HUES64 (cell line): ENCODE results near the gene TMEM42.

Source experiments
- H3K27ac ChIP-seq: 2 replicates; pipeline ENCODE4 v1.7.0; 2013; ENCODE audit warnings: low read depth, low read length, inconsistent platforms
- H3K27me3 ChIP-seq: 2 replicates; pipeline ENCODE4 v1.6.1; 2013; ENCODE audit warnings: mild to moderate bottlenecking, low read length; ENCODE audit not compliant: insufficient read depth
- H3K36me3 ChIP-seq: 2 replicates; pipeline ENCODE4 v1.6.1; 2013; ENCODE audit warnings: mild to moderate bottlenecking, low read length; ENCODE audit not compliant: insufficient read depth
- H3K4me1 ChIP-seq: 2 replicates; pipeline ENCODE4 v1.6.1; 2013; ENCODE audit warnings: mild to moderate bottlenecking, low read length, moderate library complexity; ENCODE audit not compliant: insufficient read depth
- H3K4me3 ChIP-seq: 2 replicates; pipeline ENCODE4 v1.5.1; 2013; ENCODE audit warnings: mild to moderate bottlenecking, low read length, moderate library complexity
- H3K9ac ChIP-seq: 2 replicates; pipeline ENCODE4 v1.6.1; 2013; ENCODE audit warnings: mild to moderate bottlenecking, low read depth, low read length
- H3K9me3 ChIP-seq: 2 replicates; pipeline ENCODE4 v1.6.1; 2013; ENCODE audit warnings: low read depth, low read length; ENCODE audit not compliant: insufficient read depth
- WGBS: fragments of 150-250, 120-280 bp; methylation state at CpG from one replicate; pipeline ENCODE4 v1.1.7; 2013; ENCODE audit warnings: missing lambda C conversion rate; 5-methylcytosine and 5-hydroxymethylcytosine counted together

The TMEM42 gene

GRCh38 chr3:44875596-44875995 lies 13.9 kb downstream of the TMEM42 start:
- H3K27ac ChIP-seq, result no peak overlapping the region
- H3K27me3 ChIP-seq, result no peaks in the 10 kb centered on the region
- WGBS, result 92% methylated on average over 3 of the region's 3 CpGs

DNA sequence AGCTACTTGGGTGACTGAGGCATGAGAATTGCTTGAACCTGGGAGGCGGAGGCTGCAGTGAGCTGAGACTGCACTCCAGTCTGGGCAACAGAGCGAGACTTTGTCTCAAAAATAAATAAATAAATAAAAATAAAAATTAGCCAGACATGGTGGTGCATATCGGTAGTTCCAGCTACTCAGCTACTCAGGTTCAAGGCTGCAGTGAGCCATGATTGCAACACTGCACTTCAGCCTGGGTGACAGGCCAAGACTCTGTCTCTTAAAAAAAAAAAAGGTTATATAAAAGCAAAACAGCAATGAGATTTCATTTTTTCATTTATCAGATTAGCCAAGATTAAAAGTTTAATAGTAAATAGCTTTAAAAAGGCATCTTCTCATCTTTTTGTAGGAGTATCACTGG lies 15.6 kb downstream of the TMEM42 start:
- no peak overlapping the region for H3K9ac ChIP-seq
- no peaks in the 10 kb centered on the region for H3K4me1 ChIP-seq
- H3K9me3 ChIP-seq, result no peaks in the 10 kb centered on the region
- 94% methylated on average over 2 of the region's 3 CpGs for WGBS
- H3K4me3 ChIP-seq, result no peak overlapping the region
- H3K27me3 ChIP-seq, result no peaks in the 10 kb centered on the region
- no peaks in the 10 kb centered on the region for H3K36me3 ChIP-seq
- no peak overlapping the region for H3K27ac ChIP-seq

More at GRCh38 chr3:44875596-44875995, 13.9 kb downstream of the TMEM42 start:
- no peaks in the 10 kb centered on the region for H3K9me3 ChIP-seq
- H3K4me1 ChIP-seq, result no peaks in the 10 kb centered on the region
- no peak overlapping the region for H3K4me3 ChIP-seq
- no peak overlapping the region for H3K9ac ChIP-seq
- no peaks in the 10 kb centered on the region for H3K36me3 ChIP-seq

- 82% methylated on average over 2 of the region's 2 CpGs for WGBS
- Histone ChIP-seq H3K9ac (no peak overlapping the region), H3K9me3 (0 out of 2 replicates have a peak, but pooled peaks cover 2% of the 10 kb centered on the region), H3K4me3 (no peak overlapping the region), H3K27me3 (no peaks in the 10 kb centered on the region), H3K4me1 (peaks cover 9% of the 10 kb centered on the region), H3K36me3 (no peaks in the 10 kb centered on the region), H3K27ac (no peak overlapping the region)
Observed at GRCh38 chr3:44880284-44880683, 18.6 kb downstream of the TMEM42 start.

GRCh38 chr3:44883213-44883955 lies 21.7 kb downstream of the TMEM42 start:
- no peaks in the 10 kb centered on the region for H3K36me3 ChIP-seq
- 0 out of 2 replicates have a peak, but pooled peaks cover 2% of the 10 kb centered on the region for H3K9me3 ChIP-seq
- H3K9ac ChIP-seq, result no peak overlapping the region
- peaks cover 11% of the 10 kb centered on the region for H3K4me1 ChIP-seq
- no peaks in the 10 kb centered on the region for H3K27me3 ChIP-seq
- 86% methylated on average over 5 of the region's 5 CpGs for WGBS
- peak overlapping the region; percentile 32; the same call in 1 of the 2 replicates for H3K27ac ChIP-seq
- no peak overlapping the region for H3K4me3 ChIP-seq

DNA sequence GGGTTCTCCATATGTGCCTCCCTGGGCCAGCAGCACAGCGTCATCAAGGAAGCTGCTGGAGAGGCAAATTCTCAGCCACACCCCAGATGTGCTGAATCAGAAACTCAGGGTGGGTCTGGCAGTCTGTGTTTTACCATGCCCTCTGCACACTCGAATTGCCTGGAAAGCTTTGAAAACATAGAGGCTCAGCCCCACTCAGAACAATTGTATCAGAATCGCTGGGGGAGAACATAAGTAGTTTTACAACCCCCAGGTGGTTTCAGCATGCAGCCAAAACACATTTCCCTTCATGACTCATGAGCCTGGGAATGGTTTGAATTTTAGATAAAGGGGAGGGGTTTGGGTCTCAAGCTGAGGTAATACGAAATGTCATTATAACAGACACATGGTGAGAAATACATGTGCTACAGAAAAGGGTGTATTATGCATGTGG lies 22.3 kb downstream of the TMEM42 start:
- peak overlapping the region; percentile 32; the same call in 1 of the 2 replicates for H3K27ac ChIP-seq
- WGBS, result 57% methylated on average over 4 of the region's 4 CpGs
- H3K27me3 ChIP-seq, result no peaks in the 10 kb centered on the region
- peaks cover 11% of the 10 kb centered on the region for H3K4me1 ChIP-seq
- no peak overlapping the region for H3K9ac ChIP-seq
- H3K9me3 ChIP-seq, result 0 out of 2 replicates have a peak, but pooled peaks cover 2% of the 10 kb centered on the region
- H3K4me3 ChIP-seq, result no peak overlapping the region
- no peaks in the 10 kb centered on the region for H3K36me3 ChIP-seq

GRCh38 chr3:44885618-44886017 lies 23.9 kb downstream of the TMEM42 start:
- Histone ChIP-seq H3K9me3 (0 out of 2 replicates have a peak, but pooled peaks cover 2% of the 10 kb centered on the region), H3K27ac (0 out of 2 replicates have a peak overlapping the region, but pooled peaks have one; percentile 20), H3K4me3 (no peak overlapping the region), H3K4me1 (peaks cover 11% of the 10 kb centered on the region), H3K27me3 (no peaks in the 10 kb centered on the region), H3K9ac (no peak overlapping the region), H3K36me3 (no peaks in the 10 kb centered on the region)
- WGBS, result 63% methylated on average over 4 of the region's 4 CpGs

DNA sequence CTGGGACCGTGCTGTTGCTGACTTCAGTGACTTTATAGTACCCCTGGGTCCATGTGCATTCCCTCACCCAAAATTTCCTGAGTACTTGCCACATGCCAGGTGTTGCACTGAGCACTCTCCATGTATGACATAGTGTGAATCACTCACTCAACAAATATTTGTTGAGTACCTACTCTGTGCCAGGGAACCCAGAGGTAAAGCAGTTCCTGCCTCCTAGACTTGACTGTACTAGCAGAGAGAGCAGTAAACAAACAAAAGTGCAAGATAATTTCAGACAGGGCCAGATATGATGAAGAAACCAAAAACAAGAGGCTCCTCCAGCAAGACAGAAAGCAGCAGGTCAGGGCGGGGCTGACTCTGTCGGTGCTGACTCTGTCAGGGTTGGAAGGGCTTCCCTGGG lies 24.8 kb downstream of the TMEM42 start:
- no peak overlapping the region for H3K9ac ChIP-seq
- no peak overlapping the region for H3K4me3 ChIP-seq
- no peaks in the 10 kb centered on the region for H3K36me3 ChIP-seq
- H3K4me1 ChIP-seq, result peaks cover 11% of the 10 kb centered on the region
- H3K9me3 ChIP-seq, result 0 out of 2 replicates have a peak, but pooled peaks cover 2% of the 10 kb centered on the region
- 76% methylated on average over 3 of the region's 3 CpGs for WGBS
- no peak overlapping the region for H3K27ac ChIP-seq
- H3K27me3 ChIP-seq, result no peaks in the 10 kb centered on the region

GRCh38 chr3:44887101-44887500 lies 25.4 kb downstream of the TMEM42 start:
- Histone ChIP-seq H3K36me3 (no peaks in the 10 kb centered on the region), H3K4me3 (no peak overlapping the region), H3K4me1 (peaks cover 11% of the 10 kb centered on the region), H3K27me3 (no peaks in the 10 kb centered on the region), H3K9me3 (0 out of 2 replicates have a peak, but pooled peaks cover 2% of the 10 kb centered on the region), H3K9ac (no peak overlapping the region), H3K27ac (no peak overlapping the region)
- 91% methylated on average over 7 of the region's 7 CpGs for WGBS

GRCh38 chr3:44890258-44890657 lies 28.5 kb downstream of the TMEM42 start:
- WGBS, result 77% methylated on average over 3 of the region's 3 CpGs
- Histone ChIP-seq H3K36me3 (no peaks in the 10 kb centered on the region), H3K27ac (no peak overlapping the region), H3K27me3 (no peaks in the 10 kb centered on the region), H3K4me1 (peaks cover 3% of the 10 kb centered on the region; the same call in 1 of the 2 replicates), H3K4me3 (no peak overlapping the region), H3K9me3 (no peaks in the 10 kb centered on the region), H3K9ac (no peak overlapping the region)

GRCh38 chr3:44890852-44891251 lies 29.1 kb downstream of the TMEM42 start:
- no peaks in the 10 kb centered on the region for H3K36me3 ChIP-seq
- no peak overlapping the region for H3K9ac ChIP-seq
- H3K4me3 ChIP-seq, result no peak overlapping the region
- H3K27me3 ChIP-seq, result no peaks in the 10 kb centered on the region
- H3K27ac ChIP-seq, result no peak overlapping the region
- whole genome bisulfite sequencing, result 95% methylated on average over 3 of the region's 3 CpGs
- no peaks in the 10 kb centered on the region for H3K9me3 ChIP-seq
- no peaks in the 10 kb centered on the region for H3K4me1 ChIP-seq

- Histone ChIP-seq H3K36me3 (no peaks in the 10 kb centered on the region), H3K27ac (no peak overlapping the region), H3K27me3 (no peaks in the 10 kb centered on the region), H3K4me3 (no peak overlapping the region), H3K9ac (no peak overlapping the region), H3K4me1 (no peaks in the 10 kb centered on the region), H3K9me3 (no peaks in the 10 kb centered on the region)
- 93% methylated on average over 3 of the region's 3 CpGs for WGBS
Observed at GRCh38 chr3:44892689-44893088, 31.0 kb downstream of the TMEM42 start.
